ENCODE results near the gene MEGF6.

- TF ChIP-seq POLR2A (IDR thresholded peaks at IDR 0.05; ENCODE audit: low read length) (no peak), GATA1 (IDR thresholded peaks at IDR 0.05; ENCODE audit: low read depth, low read length) (no peak)
These were observed 58.6 kb downstream of the MEGF6 start for GRCh38 chr1:3552751-3553150.

Data from erythroblast (primary cell).